ENCODE results near the gene NRF1.
"Not testable (repeated sequence)": the region's sequence is repeated elsewhere in the genome, so short reads cannot be mapped to it uniquely, and the experiment has no call there.

The NRF1 gene

DNA sequence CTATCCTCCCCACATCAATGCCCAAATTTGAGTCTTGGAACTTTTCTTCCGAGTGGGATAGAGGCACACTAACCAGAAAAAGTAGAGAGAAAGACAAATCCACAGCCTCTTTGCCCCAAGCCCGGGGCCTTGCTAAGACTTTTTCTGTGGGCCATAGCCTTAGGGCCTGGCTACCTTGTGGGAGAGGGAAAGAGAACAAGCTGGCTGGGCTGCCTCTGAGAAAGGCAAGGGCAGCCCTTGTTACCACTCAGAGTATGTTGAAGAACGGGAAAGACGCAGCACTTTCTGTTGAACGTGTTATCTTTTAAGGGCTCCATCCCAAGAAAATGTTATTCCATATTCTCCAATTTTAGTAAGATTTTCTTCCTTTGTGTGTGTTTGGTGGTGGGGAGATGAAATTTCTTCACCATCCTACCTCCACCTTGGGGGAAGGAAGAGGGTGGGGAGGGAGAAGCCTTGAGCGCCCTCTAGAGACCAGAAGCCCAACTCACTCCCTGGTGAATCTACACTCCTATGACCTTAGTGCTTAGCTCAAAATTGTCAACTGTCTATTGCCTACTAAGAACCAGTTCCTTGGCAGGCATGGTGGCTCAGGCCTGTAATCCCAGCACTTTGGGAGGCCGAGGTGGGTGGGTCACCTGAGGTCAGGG, 3.9 kb upstream of the NRF1 start:
- no peak for DNase-seq

DNA sequence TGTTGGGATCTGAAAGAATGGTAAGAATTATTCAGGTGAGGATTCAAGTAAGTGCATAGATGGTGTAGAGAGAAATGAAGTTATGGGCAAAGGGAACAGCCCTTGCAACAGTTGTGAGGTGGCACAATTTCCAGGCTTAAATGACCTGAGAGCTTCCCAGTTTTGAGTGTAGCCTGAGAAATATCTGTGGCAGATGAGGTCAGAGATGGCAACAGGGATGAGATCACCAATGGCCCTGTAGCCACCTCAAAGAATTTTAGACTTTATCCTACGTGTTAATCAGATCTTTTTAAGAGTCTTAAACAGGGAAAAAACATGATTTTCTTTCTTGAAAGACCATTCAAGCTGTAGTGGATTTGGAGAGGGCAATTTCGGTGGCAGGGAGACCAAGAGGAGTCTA, 1.9 kb upstream of the NRF1 start:
- no peak for DNase-seq

DNA sequence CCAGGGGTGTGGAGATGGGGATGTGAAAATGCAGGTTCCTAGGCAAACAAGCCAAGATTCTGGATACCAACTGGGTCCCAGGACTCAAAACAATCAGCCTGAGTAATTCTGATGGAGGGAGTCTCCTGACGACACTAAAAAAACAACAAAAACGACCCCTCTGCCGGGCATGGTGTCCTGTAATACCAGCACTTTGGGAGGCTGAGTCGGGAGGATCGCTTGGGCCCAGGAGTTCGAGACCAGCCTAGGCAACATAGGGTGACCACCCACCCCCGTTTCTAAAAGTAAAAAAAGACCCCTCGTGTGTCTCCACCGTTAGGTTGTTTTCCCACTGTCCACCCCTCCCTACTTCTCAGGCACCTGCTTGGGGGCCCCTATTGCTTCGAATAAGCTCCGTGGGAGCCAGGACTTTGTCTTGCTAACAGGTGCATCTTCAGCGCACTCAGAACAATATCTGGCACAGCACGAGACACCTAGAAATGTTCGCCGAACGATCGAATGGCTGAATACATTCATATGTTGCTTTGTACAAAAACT, 743 bp upstream of the NRF1 start:
- DNase-seq: no peak

- DNase-seq: no peak
These were observed 844 bp downstream of the NRF1 start for GRCh38 chr7:129612112-129613015.

DNA sequence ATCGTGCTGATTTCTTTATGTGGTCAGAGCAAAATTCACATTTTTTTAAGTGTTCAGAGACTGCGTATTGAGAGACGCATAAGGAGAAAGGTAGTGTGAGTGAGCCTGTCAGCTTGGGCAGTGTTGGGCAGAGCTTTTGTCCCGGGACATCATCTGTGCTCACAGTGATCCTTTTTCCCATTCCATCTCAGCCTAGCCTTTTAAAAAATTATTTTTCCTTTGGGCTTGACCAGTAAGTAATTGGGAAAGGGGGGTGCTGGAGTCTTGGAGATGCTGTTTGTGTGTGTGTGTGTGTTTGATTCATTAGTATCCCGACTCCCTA, 1.5 kb downstream of the NRF1 start:
- no peak for DNase-seq

DNA sequence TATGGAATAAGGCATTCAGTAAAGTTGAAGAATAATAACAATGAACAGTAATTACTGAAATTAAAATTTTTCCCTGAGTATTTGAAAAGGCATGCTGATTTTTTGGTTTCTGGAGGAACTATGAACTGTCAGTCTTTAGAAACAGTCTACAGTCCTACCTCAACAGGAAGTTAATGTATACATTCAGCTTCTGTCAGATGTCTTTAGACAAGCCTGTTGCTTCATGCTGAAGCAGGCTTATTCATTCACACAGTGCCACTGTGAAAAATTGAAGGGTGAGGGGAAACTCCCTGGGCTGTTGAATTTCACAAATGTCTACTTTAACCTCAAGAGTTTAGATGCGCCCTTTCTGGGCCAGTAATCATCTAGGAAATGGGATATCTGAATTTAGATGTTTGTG, 3.5 kb downstream of the NRF1 start:
- peak; percentile 52 for DNase-seq

- no peak for DNase-seq
These were observed 5.0 kb downstream of the NRF1 start for GRCh38 chr7:129616530-129616929.

- no peak for DNase-seq
These were observed 5.7 kb downstream of the NRF1 start for GRCh38 chr7:129617178-129617577.

DNA sequence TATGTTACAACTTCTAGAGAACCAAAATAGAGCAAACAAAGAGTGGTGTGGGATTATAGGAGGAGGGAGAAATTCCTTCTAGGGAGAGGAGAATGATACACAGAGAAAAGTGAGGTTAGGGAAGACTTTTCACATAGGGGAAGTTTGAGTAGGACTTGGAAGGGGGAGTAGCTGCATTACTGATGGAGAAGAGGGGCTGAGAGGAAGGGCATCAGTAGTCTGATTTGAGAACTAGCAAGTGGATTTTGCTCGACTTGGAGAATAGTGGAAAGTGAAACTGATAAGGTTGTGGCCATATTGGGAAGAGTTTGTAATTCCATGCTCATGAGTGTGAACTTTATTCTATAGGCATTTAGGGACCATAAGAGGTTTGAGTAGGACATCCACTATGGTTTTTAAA, 6.1 kb downstream of the NRF1 start:
- DNase-seq: no peak

GRCh38 chr7:129626896-129627295, 15.4 kb downstream of the NRF1 start:
- DNase-seq: no peak

DNA sequence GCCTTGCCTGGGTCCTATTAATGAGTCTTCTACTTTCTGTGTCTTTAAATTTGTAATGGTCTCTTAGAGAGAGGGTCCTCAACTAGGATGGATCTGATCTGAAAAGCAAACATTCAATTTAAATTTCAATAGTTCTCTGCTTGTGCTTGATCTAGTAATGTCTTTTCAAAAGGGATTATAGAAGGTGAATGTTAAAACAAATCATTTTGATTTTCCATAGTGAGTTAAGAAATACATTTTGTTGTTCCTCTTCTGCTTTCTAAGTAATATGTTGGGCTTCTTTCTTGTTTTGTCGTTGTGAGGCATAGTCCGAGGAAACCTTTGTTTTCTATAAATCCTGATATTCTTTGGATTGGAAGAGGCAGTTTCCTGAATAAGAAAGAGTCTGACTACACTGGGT, 18.8 kb downstream of the NRF1 start:
- DNase-seq: no peak

DNA sequence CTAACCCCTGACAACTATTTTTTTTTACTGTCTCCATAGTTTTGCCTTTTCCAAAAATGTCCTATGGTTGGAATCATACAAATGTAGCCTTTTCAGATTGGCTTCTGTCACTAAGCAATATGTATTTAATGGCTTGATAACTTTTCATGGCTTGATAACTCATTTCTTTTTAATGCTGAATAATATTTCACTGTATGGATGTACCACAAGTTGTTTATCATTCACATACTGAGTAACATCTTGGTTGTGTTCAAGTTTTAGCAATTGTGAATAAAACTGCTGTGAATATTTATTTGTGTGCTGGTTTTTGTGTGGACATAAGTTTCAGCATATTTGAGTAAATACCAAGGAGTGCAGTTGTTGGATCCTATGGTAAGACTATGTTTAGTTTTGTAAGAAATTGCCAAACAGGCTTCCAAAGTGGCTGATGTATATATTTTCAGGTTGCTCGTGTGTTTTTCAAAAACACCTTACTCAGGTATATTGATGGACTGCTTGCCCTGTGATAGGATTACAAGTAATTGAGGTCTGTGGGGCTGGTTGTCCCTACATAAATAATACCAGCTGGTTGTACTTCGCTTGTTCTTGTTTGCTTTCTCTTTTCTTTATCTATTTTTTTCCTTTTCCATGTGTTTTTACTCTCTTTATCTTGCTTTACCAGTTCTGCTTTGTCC, 23.0 kb downstream of the NRF1 start:
- DNase-seq: no peak

DNA sequence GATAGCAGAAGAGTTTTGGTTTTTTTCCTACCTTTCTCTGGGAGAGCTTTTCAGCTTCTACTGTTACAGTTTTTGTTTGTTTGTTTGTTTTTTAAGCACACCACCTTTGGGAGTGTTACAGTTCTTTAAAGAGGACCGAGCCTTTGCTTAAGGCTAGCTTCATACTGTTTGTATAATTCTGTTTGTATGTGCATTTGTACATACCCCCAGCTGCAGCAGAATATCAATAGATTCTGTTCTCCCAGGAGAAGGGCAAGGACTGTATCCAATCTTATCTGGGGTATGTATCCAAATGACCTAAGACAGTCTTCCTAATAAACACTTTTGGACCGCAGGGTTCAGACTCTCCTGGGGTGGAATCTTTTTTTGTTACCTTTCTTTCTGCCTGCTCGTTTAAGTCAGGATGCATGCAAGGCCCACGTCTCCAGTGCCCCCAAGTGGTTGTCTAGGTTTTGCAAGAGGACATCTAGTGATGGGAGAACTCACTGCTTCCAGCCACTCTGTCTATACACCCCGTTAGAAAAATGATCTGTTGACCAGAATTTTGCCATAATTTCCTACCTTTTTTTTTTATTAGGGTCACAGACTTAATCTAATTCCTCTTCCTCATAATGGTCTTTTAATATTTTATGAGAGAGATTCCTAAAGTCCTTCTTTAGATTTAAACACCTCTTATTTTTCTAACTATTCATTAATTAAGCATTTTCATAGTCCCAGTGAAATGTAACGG, 23.9 kb downstream of the NRF1 start:
- no peak for DNase-seq

GRCh38 chr7:129636030-129636550, 24.6 kb downstream of the NRF1 start:
- not testable (repeated sequence) for DNase-seq

GRCh38 chr7:129636641-129637040, 25.1 kb downstream of the NRF1 start:
- no peak for DNase-seq

DNA sequence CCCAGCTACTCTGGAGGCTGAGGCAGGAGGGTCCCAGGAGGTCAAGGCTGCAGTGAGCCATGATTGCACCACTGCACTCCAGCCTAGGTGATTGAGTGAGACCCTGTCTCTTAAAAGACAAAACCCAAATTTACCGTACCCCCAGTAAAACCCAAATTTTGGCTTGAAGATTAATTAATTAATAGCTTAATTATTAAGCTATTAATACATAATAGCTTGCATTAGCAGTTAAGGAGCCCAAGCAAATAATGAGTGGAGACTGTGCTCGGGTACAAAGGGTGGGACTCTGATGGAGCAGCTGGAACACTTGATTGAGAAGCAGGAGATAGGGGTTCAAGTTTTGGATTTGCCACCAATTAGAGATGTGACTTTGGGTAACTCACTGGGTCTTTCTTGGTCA, 28.9 kb downstream of the NRF1 start:
- no peak for DNase-seq

DNA sequence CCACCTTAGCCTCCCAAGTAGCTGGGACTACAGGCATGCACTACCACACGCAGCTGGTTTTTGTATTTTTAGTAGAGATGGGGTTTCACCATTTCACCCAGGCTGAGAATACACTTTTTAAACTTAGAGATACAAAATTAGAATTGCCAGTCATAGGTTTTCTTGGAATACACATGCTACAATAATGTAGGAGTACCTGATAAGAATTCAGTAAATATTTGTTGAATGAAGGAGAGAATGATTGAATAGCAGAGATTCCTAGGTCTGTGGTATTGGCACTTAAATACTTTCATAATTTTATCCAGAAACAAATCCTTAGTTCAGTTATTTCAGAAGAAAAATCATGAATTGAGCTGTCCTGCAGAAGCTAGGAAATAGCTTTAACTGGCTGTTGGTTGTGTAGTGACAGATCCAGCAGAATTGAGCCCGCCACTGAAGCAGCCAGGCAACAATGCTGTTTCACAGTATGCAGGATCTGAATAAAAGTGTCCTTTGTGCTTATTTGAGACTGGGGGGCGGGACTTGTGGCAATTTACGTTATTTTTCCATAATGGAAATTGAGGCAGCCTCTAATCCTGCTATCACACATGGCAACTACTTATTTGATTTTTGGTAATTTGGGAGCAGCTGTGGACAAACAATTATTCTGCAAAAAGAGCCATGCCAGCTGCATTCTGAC, 31.5 kb downstream of the NRF1 start:
- DNase-seq: peak; percentile 20

DNA sequence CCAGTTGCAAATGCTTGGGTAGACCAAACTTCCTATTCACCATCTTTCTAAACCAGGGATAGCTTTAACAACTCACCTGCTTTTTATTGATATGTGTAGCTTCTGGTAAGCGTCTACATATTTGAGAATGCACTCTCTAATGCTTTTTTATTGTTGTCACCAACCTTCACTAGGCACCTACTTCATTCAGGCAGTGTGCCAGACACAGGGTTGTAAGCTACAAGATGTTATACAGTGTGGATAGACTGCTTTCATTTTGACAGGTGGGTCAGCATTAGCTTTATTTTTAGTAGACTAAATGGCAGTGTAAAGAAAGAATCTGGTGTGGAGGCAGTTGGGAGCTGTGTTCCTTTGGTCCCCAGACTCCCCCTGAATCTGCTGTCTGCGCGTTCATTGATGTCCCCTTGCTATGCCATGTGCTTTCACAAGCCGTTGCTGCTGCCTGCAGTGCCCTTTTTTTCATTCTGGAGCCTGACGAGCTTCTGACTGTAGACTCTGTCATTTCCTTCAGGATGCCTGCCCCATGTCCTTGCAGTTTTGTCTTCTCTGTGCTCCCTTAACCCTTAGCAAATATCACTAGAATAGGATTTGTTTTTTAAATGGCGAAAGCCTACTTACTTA, 32.1 kb downstream of the NRF1 start:
- DNase-seq: no peak

DNA sequence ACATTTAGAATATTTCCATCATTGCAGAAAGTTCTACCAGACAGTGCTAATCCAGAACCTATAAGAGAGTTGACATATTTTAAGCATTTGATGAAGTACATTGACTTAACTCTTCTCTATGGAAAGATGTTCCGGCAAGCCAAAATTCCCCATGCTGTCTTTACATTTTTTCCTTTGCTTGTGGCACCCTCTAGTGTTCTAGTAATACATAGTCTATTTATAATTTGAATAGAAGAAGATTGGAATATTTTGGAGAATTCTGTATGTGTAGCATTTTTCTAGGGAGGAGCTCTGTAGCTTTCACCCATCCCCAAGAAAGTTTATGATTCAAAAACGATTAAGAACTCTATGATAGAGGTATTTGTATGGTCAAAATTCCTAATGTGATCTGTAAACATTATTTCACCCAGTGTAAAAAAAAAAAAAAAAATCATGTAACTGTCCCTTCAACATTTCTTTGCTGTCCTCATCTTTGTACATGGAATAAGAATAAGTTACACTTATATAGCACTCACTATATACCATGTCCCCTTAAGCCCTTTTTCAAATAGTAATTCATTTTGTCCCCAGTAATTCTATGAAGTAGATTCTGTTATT, 33.2 kb downstream of the NRF1 start:
- DNase-seq: no peak

DNA sequence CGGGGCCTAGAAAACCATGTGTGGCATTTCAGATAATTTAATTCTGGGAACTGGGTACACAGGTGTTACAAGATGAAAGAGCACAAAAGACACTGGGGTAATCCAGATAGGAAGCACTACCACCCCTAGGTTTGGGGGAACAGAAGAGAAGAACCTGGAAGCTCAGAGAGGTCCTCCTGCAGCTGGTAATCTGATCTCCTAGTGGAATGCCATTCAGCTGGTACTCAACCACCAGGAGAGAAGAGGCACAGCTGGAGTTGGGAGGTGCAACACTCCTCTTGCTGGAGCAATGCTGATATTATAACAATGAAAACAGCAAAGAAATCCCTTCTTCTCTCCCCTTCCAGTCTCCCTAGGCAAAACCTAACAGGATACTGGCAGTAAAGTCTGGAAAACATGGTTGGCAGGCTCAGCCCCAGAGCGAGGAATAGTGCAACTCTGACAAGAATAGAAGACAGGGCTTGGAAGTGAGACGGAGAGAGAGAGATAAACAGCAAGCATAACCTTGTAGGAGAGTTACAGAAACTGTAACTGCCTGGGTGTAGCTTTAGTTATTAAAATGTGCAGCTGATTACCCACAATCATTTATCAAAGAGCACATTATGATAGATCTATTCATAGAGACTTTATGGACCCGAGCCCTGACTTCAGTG, 35.0 kb downstream of the NRF1 start:
- DNase-seq: no peak

Measured in NCI-H1048 (cell line).